Sigmoid colon (tissue), 4 donors: ENCODE measurements around the gene ASPHD1.

Experiments used
- EP300 ChIP-seq, 4 donors: sonication (generic); formaldehyde crosslinking; IDR thresholded peaks; one replicate each; pipeline ENCODE4 v1.6.1; 2017; ENCODE audit warnings: antibody characterized with exemption in 4 of 4
- POLR2A ChIP-seq, 2 donors: fragments of 450-650 bp; IDR thresholded peaks; one replicate each; pipeline ENCODE4 v1.6.1; 2016; ENCODE audit warnings: antibody characterized with exemption in 2 of 2, mild to moderate bottlenecking in 2 of 2, moderate library complexity in 2 of 2
- POLR2AphosphoS5 ChIP-seq, 4 donors: sonication (generic); formaldehyde crosslinking; IDR thresholded peaks; one replicate each; pipeline ENCODE4 v1.6.1; 2017; ENCODE audit warnings: antibody characterized with exemption in 4 of 4
- TF ChIP-seq, protein P1 (sequence below), 4 experiments: fragments of 450-650 bp in 3 of 4; fragments of 200-600 bp in 1 of 4; IDR thresholded peaks; one replicate each; pipeline ENCODE4 v1.5.1; 2016 to 2019; ENCODE audit warnings: antibody characterized with exemption in 4 of 4, mild to moderate bottlenecking in 3 of 4, moderate library complexity in 2 of 4

GRCh38 chr16:29897333-29897732 lies 3.0 kb upstream of the ASPHD1 start:
- TF ChIP-seq, protein P1, sequence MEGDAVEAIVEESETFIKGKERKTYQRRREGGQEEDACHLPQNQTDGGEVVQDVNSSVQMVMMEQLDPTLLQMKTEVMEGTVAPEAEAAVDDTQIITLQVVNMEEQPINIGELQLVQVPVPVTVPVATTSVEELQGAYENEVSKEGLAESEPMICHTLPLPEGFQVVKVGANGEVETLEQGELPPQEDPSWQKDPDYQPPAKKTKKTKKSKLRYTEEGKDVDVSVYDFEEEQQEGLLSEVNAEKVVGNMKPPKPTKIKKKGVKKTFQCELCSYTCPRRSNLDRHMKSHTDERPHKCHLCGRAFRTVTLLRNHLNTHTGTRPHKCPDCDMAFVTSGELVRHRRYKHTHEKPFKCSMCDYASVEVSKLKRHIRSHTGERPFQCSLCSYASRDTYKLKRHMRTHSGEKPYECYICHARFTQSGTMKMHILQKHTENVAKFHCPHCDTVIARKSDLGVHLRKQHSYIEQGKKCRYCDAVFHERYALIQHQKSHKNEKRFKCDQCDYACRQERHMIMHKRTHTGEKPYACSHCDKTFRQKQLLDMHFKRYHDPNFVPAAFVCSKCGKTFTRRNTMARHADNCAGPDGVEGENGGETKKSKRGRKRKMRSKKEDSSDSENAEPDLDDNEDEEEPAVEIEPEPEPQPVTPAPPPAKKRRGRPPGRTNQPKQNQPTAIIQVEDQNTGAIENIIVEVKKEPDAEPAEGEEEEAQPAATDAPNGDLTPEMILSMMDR (IDR thresholded peaks at IDR 0.05), result no peak
- TF ChIP-seq POLR2AphosphoS5 (IDR thresholded peaks at IDR 0.05) (no peak), POLR2A (IDR thresholded peaks at IDR 0.05) (no peak), EP300 (IDR thresholded peaks at IDR 0.05) (no peak)
